Adrenal gland (tissue), 12 donors: ENCODE results near the gene FAM210A. TPM values are rescaled to one million over a fixed set of nuclear protein-coding genes. Genes with fewer than 3 reads are reported as not detected.

Experiments used
- DNase-seq, 7 donors: peaks; one replicate each; pipeline ENCODE4 v3.0.0-alpha.2; 2019 to 2020
- H3K27ac ChIP-seq, 5 donors: fragments of 200-600 bp; sonication (generic) in 4 of 5; 1 replicate in 3 of 5; 2 replicates in 2 of 5; pipeline versions ENCODE4 v1.5.1 to v1.8.0; 2016 to 2020; ENCODE audit warnings: mild to moderate bottlenecking in 1 of 5
- H3K27me3 ChIP-seq: fragments of 200-600 bp; 2 replicates; pipeline ENCODE4 v1.8.0; 2021
- H3K36me3 ChIP-seq, 2 donors: fragments of 200-600 bp; replicated peaks in 1 of 2; 1 replicate in 1 of 2; 2 replicates in 1 of 2; pipeline versions ENCODE4 v1.5.1 to v1.8.0; 2018 to 2022
- H3K4me1 ChIP-seq, 2 donors: fragments of 200-600 bp; replicated peaks in 1 of 2; 1 replicate in 1 of 2; 2 replicates in 1 of 2; pipeline versions ENCODE4 v1.5.1 to v1.8.0; 2018 to 2021
- H3K4me3 ChIP-seq, 4 donors: fragments of 200-600 bp; sonication (generic) in 3 of 4; one replicate each; pipeline ENCODE4 v1.5.1; 2016 to 2018
- H3K9me3 ChIP-seq, 3 donors: fragments of 200-600 bp; sonication (generic) in 1 of 3; replicated peaks in 1 of 3; 1 replicate in 2 of 3; 2 replicates in 1 of 3; pipeline versions ENCODE4 v1.5.1 to v1.8.0; 2016 to 2021
- POLR2A ChIP-seq, 2 donors: fragments of 450-650 bp; IDR thresholded peaks; one replicate each; pipeline ENCODE4 v1.6.1; 2017; ENCODE audit warnings: antibody characterized with exemption in 2 of 2, mild to moderate bottlenecking in 2 of 2, moderate library complexity in 1 of 2
- WGBS, 4 donors: extraction: QIAGEN DNeasy Blood & Tissue Kit in 2 of 4; methylation state at CpG; one replicate each; pipeline versions ENCODE4 v1.1.5 to v1.1.7; 2013 to 2017; 5-methylcytosine and 5-hydroxymethylcytosine counted together
- intact Hi-C, 2 donors: fragments of 100-400 bp; cut with DNase I; formaldehyde crosslinking; loops; one replicate each; pipeline versions ENCODE4 v1.14.1 to v1.15.0; 2022 to 2023
- polyA plus RNA-seq, 3 donors: library from polyadenylated mRNA; stranded (reverse); fragments of 200-250 nt in 2 of 3; fragments of 350-450 nt in 1 of 3; fragmentation: Illumina TruSeq in 1 of 3; extraction: RNeasy Lipid Tissue Mini Kit (QIAGEN cat#74804) in 1 of 3; gene quantifications; one replicate each; pipeline ENCODE4 v1.2.3, GENCODE V29; 2013 to 2014
- total RNA-seq, 9 donors: library from RNA; depleted of rRNA in 4 of 9; stranded (reverse); fragments of >200 nt in 4 of 9; fragments of 120-200 nt in 1 of 9; fragmentation: NEBNext Ultra II Directional in 1 of 9; extraction: Animal tissue kit (Norgen Biotek cat#: 25700) in 1 of 9; gene quantifications; one replicate each; pipeline versions ENCODE4 v1.1.0 to v1.2.4, GENCODE V29; 2013 to 2023
- TF ChIP-seq, protein P1 (sequence below), 6 experiments: fragments of 450-650 bp in 4 of 6; fragments of 200-600 bp in 2 of 6; sonication (generic) in 1 of 6; IDR thresholded peaks; 1 replicate in 5 of 6; 2 replicates in 1 of 6; pipeline versions ENCODE4 v1.5.1 to v1.8.0; 2016 to 2021; ENCODE audit warnings: antibody characterized with exemption in 6 of 6, mild to moderate bottlenecking in 2 of 6, moderate library complexity in 1 of 6
- donor health status: healthy with polysubstance abuse.
- donor health status: Bipolar disorder and iron deficiency.
- donor health status: DM: yes; HTN: yes; CAD: no.
- donor health status: DM: no; HTN: no; CAD: no.
- donor health status: DM: no; HTN: no; CAD: no.
- donor health status: DM: yes; HTN: yes; CAD: no.

Gene FAM210A
- total and polyA plus RNA-seq, 12 donors, result 3.4 to 29.5 (median 10.8) TPM

- no peak overlapping the region for H3K4me3 ChIP-seq
- H3K36me3 ChIP-seq, result peaks cover 0 to 40% of the 10 kb centered on the region in 2 donors
- H3K9me3 ChIP-seq, result no peaks in the 10 kb centered on the region
- WGBS, 4 donors, result 98 to 100% (median 99%) methylated on average over 3 of the region's 3 CpGs
- H3K27me3 ChIP-seq, result no peaks in the 10 kb centered on the region
- DNase-seq, result no peak
- no peaks in the 10 kb centered on the region for H3K4me1 ChIP-seq
- TF ChIP-seq, protein P1, sequence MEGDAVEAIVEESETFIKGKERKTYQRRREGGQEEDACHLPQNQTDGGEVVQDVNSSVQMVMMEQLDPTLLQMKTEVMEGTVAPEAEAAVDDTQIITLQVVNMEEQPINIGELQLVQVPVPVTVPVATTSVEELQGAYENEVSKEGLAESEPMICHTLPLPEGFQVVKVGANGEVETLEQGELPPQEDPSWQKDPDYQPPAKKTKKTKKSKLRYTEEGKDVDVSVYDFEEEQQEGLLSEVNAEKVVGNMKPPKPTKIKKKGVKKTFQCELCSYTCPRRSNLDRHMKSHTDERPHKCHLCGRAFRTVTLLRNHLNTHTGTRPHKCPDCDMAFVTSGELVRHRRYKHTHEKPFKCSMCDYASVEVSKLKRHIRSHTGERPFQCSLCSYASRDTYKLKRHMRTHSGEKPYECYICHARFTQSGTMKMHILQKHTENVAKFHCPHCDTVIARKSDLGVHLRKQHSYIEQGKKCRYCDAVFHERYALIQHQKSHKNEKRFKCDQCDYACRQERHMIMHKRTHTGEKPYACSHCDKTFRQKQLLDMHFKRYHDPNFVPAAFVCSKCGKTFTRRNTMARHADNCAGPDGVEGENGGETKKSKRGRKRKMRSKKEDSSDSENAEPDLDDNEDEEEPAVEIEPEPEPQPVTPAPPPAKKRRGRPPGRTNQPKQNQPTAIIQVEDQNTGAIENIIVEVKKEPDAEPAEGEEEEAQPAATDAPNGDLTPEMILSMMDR (IDR thresholded peaks at IDR 0.05), result no peak
- no peak for TF ChIP-seq POLR2A (IDR thresholded peaks at IDR 0.05)
- intact Hi-C loops, result no loop called here
- no peak overlapping the region for H3K27ac ChIP-seq
Measured at GRCh38 chr18:13746633-13747032, 20.3 kb upstream of the FAM210A start.

DNA sequence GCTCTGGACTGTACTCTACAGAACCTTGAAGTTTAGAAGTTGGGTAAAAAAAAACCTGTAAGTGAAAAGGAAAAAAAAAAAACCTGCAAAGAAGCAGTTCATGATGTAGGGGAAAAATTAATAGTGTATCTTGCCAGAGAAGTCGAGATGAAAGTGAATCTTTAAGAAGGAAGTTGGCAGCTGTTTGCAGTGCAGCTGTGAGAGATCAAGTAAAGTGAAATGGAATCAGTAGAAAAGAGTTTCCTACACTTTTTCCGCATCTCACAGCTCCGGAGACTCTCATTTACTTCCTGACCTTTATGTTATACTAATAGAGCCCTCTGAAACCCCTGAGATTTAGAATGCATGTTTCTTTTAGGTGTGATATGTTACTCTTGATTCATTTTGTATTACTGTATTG is 19.3 kb upstream of the FAM210A start:
- intact Hi-C loops, result no loop called here
- TF ChIP-seq, protein P1 (IDR thresholded peaks at IDR 0.05), result no peak
- TF ChIP-seq POLR2A (IDR thresholded peaks at IDR 0.05), result no peak
- DNase-seq, result no peak
- no peaks in the 10 kb centered on the region for H3K4me1 ChIP-seq
- peaks cover 0 to 49% of the 10 kb centered on the region in 2 donors for H3K36me3 ChIP-seq
- no peaks in the 10 kb centered on the region for H3K27me3 ChIP-seq
- no peak overlapping the region for H3K27ac ChIP-seq
- no peaks in the 10 kb centered on the region for H3K9me3 ChIP-seq
- H3K4me3 ChIP-seq, result no peak overlapping the region
- WGBS, 4 donors, result 67 to 86% (median 73%) methylated on average over 3 of the region's 3 CpGs

DNA sequence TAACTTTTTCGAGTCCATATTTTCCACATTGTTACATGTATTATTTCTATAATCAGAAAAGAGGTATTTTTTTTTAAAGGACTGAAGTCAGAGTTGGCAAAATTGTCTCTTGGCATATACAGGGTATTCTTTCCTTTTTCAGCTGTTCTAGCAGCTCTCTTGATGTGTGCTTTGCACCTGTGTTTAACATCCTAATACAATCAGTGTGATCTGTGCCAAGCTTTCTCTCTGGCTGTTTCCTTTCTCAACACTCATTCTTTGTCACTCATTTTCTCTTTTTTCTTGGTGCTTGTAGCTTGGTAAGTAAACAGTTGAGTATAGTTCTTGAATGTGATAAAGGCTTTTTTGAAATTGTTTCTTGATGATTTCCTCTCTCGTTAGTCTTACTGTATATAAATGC is 9.3 kb upstream of the FAM210A start:
- Histone ChIP-seq H3K4me1 (no peaks in the 10 kb centered on the region), H3K9me3 (no peaks in the 10 kb centered on the region), H3K36me3 (peaks cover 0 to 58% of the 10 kb centered on the region in 2 donors), H3K27me3 (no peaks in the 10 kb centered on the region), H3K4me3 (no peak overlapping the region), H3K27ac (no peak overlapping the region)
- TF ChIP-seq, protein P1 (IDR thresholded peaks at IDR 0.05), result no peak
- TF ChIP-seq POLR2A (IDR thresholded peaks at IDR 0.05), result no peak
- 92 to 99% (median 95%) methylated on average over 2 of the region's 2 CpGs for WGBS, 4 donors
- intact Hi-C loops, result no loop called here
- DNase-seq, result no peak

DNA sequence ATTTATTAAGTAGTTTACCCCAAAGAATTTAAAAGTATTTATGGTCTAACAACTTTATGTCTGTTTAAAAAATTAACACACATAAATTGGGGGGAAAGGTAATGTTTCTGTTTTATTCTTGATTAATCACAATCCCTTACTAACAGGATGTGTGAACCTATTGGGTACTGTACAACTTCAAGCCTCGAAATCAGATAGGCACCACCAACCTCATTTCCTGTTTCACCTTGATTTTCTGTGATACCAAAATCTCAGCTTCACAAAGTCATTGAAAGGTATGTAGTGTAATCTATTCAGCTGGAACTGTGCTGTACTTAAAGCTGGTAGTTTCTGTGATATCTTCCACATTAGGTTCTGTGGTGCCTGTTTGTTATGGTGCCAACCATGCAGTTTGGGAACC is 4.1 kb upstream of the FAM210A start:
- intact Hi-C loops, result no loop called here
- no peak for DNase-seq
- Histone ChIP-seq H3K9me3 (no peaks in the 10 kb centered on the region), H3K4me3 (no peak overlapping the region), H3K27ac (no peak overlapping the region), H3K36me3 (peaks cover 0 to 20% of the 10 kb centered on the region in 2 donors), H3K27me3 (no peaks in the 10 kb centered on the region), H3K4me1 (peaks cover 3 to 13% of the 10 kb centered on the region in 2 donors)
- TF ChIP-seq POLR2A (IDR thresholded peaks at IDR 0.05), result no peak
- TF ChIP-seq, protein P1 (IDR thresholded peaks at IDR 0.05), result no peak
- WGBS, 4 donors, result 79 to 100% (median 88%) methylated on average over 1 of the region's 1 CpG
